ENCODE measurements around the gene IL9.

- TF ChIP-seq CTCF (conservative IDR thresholded peaks at IDR 0.05; ENCODE audit: low read depth, low read length) (no peak), EZH2 (IDR thresholded peaks at IDR 0.05; ENCODE audit: borderline replicate concordance, low read depth, low read length, poor library complexity, severe bottlenecking) (no peak)
Observed at GRCh38 chr5:135866016-135866415, 29.6 kb downstream of the IL9 start.

Measured in A673 (cell line).